ENCODE data around the gene PPP1R13B.

DNA sequence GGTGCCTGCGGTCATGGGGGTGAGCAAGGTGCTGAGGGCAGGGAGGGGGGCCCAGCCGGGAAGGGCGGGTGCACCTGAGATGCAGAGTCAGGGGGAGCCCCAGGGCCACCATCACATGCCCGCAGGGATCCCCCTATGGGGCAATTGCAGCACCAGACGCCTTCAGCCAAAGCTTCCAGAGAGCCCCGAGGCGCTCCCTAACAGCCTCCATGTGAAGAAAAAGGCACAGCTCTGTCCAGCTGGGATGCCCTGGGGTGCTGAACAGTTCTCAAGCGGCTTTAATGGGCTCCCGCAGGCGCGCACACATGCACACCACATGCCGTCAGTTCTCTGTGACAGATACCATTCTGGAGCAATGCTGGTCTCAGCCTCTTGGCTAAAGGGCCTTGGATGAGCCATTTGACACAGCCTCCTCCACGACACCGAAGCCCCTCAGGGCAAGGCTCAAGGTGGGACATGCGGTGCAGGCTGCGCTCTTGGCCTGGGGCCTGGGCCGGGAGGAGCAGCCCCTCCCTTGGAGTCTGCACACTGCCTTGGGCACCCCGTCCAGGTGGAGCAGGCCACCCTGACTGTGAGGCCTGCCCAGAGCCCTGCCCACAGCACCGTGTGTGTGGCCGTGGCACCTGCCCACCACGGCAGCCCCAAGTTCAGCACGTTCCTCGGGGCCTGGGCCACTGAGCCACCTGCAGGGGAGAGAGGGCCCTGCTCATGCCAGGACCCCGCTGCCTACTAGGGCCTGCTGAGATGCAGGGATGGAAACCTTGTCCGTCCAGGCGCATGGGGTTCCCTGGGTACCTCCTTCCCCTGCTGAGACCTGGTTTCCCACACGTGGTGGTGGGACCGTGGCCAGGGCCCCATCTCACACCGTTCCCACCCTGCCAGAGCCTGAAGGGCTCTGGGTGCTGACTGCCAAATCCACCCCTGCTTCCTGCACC lies 139.8 kb downstream of the PPP1R13B start:
- TF ChIP-seq, protein P1, sequence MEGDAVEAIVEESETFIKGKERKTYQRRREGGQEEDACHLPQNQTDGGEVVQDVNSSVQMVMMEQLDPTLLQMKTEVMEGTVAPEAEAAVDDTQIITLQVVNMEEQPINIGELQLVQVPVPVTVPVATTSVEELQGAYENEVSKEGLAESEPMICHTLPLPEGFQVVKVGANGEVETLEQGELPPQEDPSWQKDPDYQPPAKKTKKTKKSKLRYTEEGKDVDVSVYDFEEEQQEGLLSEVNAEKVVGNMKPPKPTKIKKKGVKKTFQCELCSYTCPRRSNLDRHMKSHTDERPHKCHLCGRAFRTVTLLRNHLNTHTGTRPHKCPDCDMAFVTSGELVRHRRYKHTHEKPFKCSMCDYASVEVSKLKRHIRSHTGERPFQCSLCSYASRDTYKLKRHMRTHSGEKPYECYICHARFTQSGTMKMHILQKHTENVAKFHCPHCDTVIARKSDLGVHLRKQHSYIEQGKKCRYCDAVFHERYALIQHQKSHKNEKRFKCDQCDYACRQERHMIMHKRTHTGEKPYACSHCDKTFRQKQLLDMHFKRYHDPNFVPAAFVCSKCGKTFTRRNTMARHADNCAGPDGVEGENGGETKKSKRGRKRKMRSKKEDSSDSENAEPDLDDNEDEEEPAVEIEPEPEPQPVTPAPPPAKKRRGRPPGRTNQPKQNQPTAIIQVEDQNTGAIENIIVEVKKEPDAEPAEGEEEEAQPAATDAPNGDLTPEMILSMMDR (IDR thresholded peaks at IDR 0.05; ENCODE audit: low read depth, low read length), result no peak
- no peak for TF ChIP-seq EZH2phosphoT487 (IDR thresholded peaks at IDR 0.05; ENCODE audit: low read depth)

All from OCI-LY3 (cell line).